22Rv1 (cell line): Measurements from ENCODE around the gene DCP1A.

ENCODE experiments used
- H3K27ac ChIP-seq: fragments of 450-650 bp; 2 replicates; pipeline ENCODE4 v1.5.1; 2017
- ZFX ChIP-seq: fragments of 450-650 bp; IDR thresholded peaks from 2 replicates; pipeline ENCODE4 v1.6.1; 2017; ENCODE audit warnings: antibody characterized with exemption, borderline replicate concordance
- TF ChIP-seq, protein P1 (sequence below): fragments of 450-650 bp; IDR thresholded peaks from 2 replicates; pipeline ENCODE4 v1.5.1; 2017; ENCODE audit warnings: mild to moderate bottlenecking

Gene DCP1A

DNA sequence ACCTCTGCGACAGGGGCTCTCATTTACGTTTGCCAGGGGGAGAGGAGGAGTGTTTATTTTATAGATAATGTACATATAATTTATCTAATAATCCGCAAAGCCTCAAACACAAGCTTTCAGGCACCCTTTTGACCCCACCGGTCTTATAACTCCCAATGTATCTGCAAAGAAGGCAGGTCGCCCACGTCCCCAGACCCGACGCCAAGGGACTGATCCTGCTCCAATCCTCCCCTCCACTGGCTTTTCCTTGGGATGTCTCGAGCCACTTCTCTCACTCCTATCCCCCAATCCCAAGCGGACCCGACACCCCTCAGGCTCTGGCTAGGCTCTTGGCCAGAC is 452 bp downstream of the DCP1A start:
- TF ChIP-seq, protein P1, sequence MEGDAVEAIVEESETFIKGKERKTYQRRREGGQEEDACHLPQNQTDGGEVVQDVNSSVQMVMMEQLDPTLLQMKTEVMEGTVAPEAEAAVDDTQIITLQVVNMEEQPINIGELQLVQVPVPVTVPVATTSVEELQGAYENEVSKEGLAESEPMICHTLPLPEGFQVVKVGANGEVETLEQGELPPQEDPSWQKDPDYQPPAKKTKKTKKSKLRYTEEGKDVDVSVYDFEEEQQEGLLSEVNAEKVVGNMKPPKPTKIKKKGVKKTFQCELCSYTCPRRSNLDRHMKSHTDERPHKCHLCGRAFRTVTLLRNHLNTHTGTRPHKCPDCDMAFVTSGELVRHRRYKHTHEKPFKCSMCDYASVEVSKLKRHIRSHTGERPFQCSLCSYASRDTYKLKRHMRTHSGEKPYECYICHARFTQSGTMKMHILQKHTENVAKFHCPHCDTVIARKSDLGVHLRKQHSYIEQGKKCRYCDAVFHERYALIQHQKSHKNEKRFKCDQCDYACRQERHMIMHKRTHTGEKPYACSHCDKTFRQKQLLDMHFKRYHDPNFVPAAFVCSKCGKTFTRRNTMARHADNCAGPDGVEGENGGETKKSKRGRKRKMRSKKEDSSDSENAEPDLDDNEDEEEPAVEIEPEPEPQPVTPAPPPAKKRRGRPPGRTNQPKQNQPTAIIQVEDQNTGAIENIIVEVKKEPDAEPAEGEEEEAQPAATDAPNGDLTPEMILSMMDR: no peak
- no peak for TF ChIP-seq ZFX
- H3K27ac ChIP-seq: peak overlapping the region; percentile 90

DNA sequence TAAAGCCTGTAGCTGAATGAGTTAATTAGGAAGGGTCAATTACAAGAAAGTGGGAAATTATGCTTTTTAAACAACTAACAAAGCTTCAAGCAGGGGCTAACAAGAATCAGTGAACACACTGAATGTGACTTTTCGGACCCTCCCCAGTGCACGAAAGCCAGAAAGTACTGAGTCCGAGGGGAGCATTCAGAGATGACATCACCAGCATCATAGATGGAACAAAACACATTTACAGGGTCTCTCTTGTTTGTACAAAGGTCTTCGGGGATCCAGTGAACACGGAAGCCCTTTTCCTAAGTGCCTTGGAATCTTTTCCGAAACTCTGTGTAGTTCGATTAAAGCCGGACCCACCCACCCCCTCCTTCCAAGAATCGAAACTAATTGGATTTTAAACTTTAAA is 829 bp downstream of the DCP1A start:
- peak overlapping the region; percentile 90 for H3K27ac ChIP-seq
- TF ChIP-seq, protein P1: no peak
- TF ChIP-seq ZFX: no peak

DNA sequence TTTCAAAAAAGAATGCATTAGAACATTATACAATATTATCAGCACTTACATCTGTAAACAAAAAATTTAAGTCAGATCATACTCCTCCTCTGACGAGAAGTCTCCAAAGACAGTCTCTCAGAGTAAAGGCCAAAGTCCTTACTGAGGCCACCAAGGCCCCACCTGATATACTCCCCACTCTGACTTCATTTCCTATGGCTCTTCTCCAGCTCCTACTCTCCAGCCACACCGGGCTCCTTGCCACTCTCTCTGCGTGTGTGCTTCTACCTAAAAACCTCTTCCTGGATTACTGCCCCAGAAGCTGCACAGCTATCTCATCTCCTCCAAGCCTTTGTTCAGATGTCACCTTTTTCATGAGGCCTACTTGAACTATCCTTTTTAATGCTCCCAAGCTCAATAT is 5.0 kb downstream of the DCP1A start:
- TF ChIP-seq, protein P1: no peak
- TF ChIP-seq ZFX: no peak
- H3K27ac ChIP-seq: peak overlapping the region; percentile 76

DNA sequence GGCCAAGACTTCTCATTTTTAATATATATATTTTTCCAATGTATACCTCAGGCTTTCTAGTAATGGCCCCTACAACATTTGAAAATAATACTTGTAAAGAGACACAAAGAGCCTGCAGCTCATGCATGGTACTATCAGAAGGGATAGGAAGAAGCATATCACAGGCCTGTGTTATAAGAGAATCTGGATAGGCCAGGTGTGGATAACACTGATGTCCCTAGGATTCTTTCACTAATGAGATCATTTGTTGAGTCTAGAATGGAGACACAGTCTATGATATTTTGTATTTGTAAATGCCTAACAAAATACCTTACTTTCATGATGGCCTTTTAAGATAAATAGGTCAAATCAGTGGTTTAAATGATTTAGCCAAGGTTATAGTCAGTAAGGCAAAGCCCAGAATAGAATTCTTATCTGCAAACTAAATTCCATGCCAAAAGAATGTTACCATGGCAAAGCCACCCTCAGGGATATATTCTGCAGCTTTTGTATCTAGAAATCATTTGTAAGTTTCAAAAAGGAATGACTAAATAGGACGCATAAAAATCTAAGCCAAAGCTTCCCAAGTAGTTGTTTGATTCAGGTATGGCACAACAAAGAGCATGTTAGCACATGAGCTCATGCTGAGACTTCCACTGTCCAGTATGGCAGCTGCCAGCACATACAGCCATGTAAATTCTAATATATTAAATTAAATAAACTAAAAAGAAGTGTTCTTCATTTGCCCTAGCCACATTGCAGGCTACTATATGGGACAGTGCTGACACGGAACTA is 10.0 kb downstream of the DCP1A start:
- no peak overlapping the region for H3K27ac ChIP-seq
- TF ChIP-seq, protein P1: no peak

DNA sequence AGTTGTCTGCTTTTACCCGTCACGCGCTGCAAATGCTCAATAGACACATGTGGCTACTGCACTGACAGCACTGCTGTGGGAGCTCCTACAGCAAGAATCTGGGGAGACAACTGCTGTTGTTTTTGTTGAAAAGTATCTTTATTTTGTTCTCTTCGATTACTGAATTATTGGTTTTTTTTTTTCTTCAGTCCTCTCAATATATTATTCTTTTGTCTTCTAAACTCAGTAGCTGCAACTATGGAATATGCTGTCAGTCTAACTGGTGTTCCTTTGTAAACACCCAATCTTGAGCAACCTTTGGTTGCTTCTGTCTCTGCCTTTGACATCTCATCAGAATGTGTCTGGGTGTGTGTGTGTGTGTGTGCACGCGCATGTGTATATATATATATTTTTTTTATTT is 12.6 kb downstream of the DCP1A start:
- TF ChIP-seq, protein P1: no peak
- TF ChIP-seq ZFX: no peak
- no peak overlapping the region for H3K27ac ChIP-seq

DNA sequence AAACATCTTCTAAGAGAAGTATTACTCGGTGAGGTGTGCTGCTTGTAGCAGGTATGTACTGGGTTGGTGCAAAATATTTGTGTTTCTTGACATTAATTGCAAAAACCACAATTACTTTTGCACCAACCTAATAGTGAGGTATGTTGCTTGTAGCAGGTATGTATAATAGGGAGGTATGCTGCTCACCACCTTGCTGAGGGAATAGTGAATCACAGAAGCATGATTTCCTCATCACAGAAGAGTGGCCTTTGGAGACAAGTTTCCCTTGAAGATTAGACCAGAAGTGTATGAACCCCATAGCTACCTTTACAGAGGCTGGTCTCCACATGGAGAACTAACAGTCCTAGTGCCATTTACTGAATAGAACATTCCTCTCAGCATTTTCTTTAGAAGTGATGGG is 15.5 kb downstream of the DCP1A start:
- no peak for TF ChIP-seq ZFX
- TF ChIP-seq, protein P1: no peak
- H3K27ac ChIP-seq: no peak overlapping the region

DNA sequence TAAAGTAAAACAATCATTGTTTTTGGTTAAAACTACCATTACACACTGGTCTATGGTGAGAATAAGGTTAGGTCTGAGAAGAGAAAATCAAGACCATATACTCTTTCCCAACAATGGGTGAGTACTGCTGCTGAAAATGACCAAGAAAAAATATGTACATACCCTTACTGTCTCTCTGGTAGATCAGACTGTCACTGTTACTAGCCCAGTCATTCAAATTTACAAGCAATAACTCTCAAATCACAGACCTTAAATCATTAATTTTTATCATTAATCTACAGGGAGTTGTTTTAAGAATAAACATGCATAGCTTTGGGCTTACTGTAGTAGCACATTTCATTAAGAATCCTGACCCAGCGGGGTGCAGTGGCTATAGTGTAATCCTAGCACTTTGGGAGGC is 17.4 kb downstream of the DCP1A start:
- no peak for TF ChIP-seq ZFX
- TF ChIP-seq, protein P1: no peak
- no peak overlapping the region for H3K27ac ChIP-seq
